Endothelial cell (in vitro differentiated cells): Measurements from ENCODE around the gene PARM1. TPM values are rescaled to one million over a fixed set of nuclear protein-coding genes. Genes with fewer than 3 reads are reported as not detected.

Source experiments
- DNase-seq: peaks from one replicate; pipeline ENCODE4 v3.0.0; 2021; ENCODE audit warnings: low spot score
- H3K27ac Mint-ChIP-seq: one replicate; pipeline ENCODE4 v1.8.0; 2021; ENCODE audit warnings: mixed read lengths, inconsistent platforms; ENCODE audit not compliant: unreplicated experiment
- H3K27me3 Mint-ChIP-seq: one replicate; pipeline ENCODE4 v1.8.0; 2021; ENCODE audit warnings: mild to moderate bottlenecking, moderate library complexity, mixed read lengths, inconsistent platforms; ENCODE audit not compliant: unreplicated experiment
- H3K36me3 Mint-ChIP-seq: one replicate; pipeline ENCODE4 v1.8.0; 2021; ENCODE audit warnings: mild to moderate bottlenecking, low read depth, mixed read lengths, inconsistent platforms; ENCODE audit not compliant: unreplicated experiment
- H3K4me1 Mint-ChIP-seq: one replicate; pipeline ENCODE4 v1.8.0; 2021; ENCODE audit warnings: mild to moderate bottlenecking, mixed read lengths, inconsistent platforms; ENCODE audit not compliant: unreplicated experiment
- H3K4me3 Mint-ChIP-seq: one replicate; pipeline ENCODE4 v1.8.0; 2021; ENCODE audit warnings: mild to moderate bottlenecking, mixed read lengths, inconsistent platforms; ENCODE audit not compliant: unreplicated experiment
- H3K9me3 Mint-ChIP-seq: one replicate; pipeline ENCODE4 v1.8.0; 2021; ENCODE audit warnings: mixed read lengths, inconsistent platforms; ENCODE audit not compliant: unreplicated experiment
- total RNA-seq: library from RNA; stranded (reverse); fragmentation: NEBNext Ultra II Directional; extraction: Animal tissue kit (Norgen Biotek cat#: 25700); gene quantifications from one replicate; pipeline ENCODE4 v1.2.1, GENCODE V29; 2021; ENCODE audit not compliant: unreplicated experiment
- TF ChIP-seq, protein P1 (sequence below): fragments of 200-600 bp; sonication (generic); IDR thresholded peaks from one replicate; pipeline ENCODE4 v1.5.0; 2021; ENCODE audit warnings: antibody characterized with exemption; ENCODE audit not compliant: unreplicated experiment

PARM1 gene
- total RNA-seq, 1 donor from 2014 or later, result 0.18 TPM

DNA sequence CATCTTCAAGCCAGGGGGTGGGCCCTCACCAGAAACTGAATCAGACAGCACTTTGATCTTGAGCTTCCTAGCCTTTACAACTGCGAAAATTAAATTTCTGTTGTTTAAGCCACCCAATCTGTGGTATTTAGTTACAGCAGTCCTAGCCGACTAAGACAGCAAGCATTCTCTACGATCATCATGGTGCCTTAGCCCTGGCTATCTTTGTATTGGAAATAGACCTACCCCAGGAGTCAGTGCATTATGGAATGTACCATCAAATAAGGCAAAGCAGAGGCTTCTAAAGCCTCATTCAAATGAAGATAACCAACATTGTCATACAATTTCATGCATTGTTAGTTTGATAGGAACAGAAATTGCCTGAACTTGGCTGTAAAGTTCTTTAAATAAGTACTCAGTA is 75.0 kb downstream of the PARM1 start:
- no peaks in the 10 kb centered on the region for H3K9me3 Mint-ChIP-seq
- no peak overlapping the region for H3K4me3 Mint-ChIP-seq
- H3K36me3 Mint-ChIP-seq, result no peaks in the 10 kb centered on the region
- no peaks in the 10 kb centered on the region for H3K27me3 Mint-ChIP-seq
- H3K27ac Mint-ChIP-seq, result no peak overlapping the region
- TF ChIP-seq, protein P1, sequence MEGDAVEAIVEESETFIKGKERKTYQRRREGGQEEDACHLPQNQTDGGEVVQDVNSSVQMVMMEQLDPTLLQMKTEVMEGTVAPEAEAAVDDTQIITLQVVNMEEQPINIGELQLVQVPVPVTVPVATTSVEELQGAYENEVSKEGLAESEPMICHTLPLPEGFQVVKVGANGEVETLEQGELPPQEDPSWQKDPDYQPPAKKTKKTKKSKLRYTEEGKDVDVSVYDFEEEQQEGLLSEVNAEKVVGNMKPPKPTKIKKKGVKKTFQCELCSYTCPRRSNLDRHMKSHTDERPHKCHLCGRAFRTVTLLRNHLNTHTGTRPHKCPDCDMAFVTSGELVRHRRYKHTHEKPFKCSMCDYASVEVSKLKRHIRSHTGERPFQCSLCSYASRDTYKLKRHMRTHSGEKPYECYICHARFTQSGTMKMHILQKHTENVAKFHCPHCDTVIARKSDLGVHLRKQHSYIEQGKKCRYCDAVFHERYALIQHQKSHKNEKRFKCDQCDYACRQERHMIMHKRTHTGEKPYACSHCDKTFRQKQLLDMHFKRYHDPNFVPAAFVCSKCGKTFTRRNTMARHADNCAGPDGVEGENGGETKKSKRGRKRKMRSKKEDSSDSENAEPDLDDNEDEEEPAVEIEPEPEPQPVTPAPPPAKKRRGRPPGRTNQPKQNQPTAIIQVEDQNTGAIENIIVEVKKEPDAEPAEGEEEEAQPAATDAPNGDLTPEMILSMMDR, result no peak
- no peaks in the 10 kb centered on the region for H3K4me1 Mint-ChIP-seq
- no peak for DNase-seq

DNA sequence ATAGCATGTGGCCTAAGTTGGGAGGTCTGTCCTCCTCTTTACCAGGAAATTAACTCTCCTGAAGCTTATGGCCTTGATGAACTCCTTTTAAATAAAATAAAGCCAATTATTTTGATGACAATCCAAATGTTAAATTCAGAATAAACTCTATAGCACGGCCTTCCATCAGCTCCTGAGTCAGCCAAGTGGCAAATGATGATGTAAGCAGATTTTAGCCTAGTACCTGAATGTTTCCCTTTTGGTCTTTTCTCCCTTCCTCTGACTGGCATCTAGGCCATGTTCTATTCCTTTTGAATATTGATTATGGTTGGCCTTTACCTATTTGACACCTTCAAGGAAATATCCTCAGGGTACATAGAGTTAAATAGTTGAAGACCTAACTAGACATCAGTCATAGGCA is 76.2 kb downstream of the PARM1 start:
- DNase-seq, result no peak
- H3K9me3 Mint-ChIP-seq, result no peaks in the 10 kb centered on the region

DNA sequence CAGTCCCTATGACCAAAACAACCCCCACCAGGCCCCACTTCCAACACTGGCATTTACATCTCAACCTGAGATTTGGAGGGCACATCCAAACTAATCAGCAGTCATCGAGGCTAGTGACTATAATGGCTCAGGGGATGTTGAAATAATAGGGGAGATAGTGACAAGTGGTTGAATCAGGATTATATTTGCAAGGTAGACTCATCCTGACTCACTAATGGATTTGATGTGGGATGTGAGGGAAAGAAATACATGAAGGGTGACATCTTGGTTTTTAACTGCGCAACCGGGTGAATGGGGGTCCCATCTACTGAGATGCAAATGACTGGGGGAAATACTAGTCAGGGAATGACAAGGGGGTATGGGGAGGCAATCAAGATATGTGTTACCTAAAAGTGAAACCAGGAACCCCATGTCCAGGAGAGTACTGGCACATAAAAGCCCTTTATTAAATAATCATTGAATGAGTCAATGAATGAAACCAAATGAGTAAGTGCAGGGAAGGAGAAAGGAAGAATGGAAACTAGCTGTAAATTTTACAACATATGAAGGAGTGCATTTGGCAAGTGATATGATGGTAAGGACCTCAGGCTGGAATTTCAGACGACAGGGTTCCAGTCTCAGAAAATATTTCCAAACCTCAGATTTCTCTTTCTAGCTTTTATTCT is 78.3 kb downstream of the PARM1 start:
- no peaks in the 10 kb centered on the region for H3K4me1 Mint-ChIP-seq
- no peak overlapping the region for H3K27ac Mint-ChIP-seq
- no peaks in the 10 kb centered on the region for H3K36me3 Mint-ChIP-seq
- H3K27me3 Mint-ChIP-seq, result no peaks in the 10 kb centered on the region
- H3K4me3 Mint-ChIP-seq, result no peak overlapping the region
- TF ChIP-seq, protein P1, result no peak
- no peak for DNase-seq
- no peaks in the 10 kb centered on the region for H3K9me3 Mint-ChIP-seq

More for the DNA sequence above, 76.2 kb downstream of the PARM1 start:
- H3K4me1 Mint-ChIP-seq, result no peaks in the 10 kb centered on the region
- H3K27me3 Mint-ChIP-seq, result no peaks in the 10 kb centered on the region
- TF ChIP-seq, protein P1, result no peak
- H3K36me3 Mint-ChIP-seq, result no peaks in the 10 kb centered on the region
- no peak overlapping the region for H3K27ac Mint-ChIP-seq
- no peak overlapping the region for H3K4me3 Mint-ChIP-seq

DNA sequence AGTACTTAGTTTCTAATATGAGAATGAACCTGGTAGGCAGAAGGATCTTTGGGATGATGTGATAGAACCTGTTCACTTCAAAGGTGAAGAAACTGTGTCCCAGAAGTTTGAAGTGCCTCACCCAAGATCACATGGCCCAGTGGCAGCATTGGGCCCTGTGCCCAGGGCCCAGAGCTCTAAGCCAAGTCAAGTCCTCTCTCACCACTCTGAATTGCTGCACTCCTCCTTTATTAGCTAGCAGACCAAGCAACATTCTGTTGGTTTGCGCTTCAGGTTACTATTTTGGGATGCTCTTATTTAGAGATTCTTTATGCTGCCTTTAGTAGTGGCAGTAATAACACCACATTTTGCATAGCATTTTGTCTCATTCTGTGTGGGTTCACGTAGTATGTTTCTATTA is 82.7 kb downstream of the PARM1 start:
- DNase-seq, result no peak
- TF ChIP-seq, protein P1, result no peak
- Mint-ChIP-seq H3K36me3 (no peaks in the 10 kb centered on the region), H3K4me1 (no peaks in the 10 kb centered on the region), H3K4me3 (no peak overlapping the region), H3K27me3 (no peaks in the 10 kb centered on the region), H3K9me3 (no peaks in the 10 kb centered on the region), H3K27ac (no peak overlapping the region)

DNA sequence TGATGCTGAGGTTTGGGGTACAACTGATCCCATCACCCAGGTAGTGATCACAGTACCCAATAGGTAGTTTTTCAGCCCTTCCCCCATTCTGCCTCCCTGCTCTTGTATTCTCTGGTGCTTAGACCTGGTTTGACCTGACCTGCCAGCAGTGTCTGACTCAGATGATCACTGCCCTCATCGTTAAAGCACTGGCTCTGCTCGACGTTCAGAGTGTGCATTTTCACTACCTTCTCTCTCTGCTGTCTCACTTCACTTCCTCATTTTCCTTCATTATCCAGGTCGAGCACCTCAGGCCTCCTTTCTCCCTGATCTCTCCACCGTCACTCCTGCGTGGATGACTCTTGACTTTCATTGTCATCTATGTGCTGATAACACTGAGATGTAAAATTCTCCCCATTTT is 83.6 kb downstream of the PARM1 start:
- Mint-ChIP-seq H3K27me3 (peaks cover 1% of the 10 kb centered on the region), H3K4me3 (no peak overlapping the region), H3K9me3 (no peaks in the 10 kb centered on the region), H3K27ac (no peak overlapping the region), H3K4me1 (no peaks in the 10 kb centered on the region), H3K36me3 (no peaks in the 10 kb centered on the region)
- TF ChIP-seq, protein P1, result no peak
- DNase-seq, result no peak
